GM19452 (cell line): ENCODE results near the gene PHOX2A.

Source experiments
- ATAC-seq: cut with Tn5 transposase; IDR thresholded peaks from one replicate; pipeline ENCODE4 v1.9.1; 2021; ENCODE audit not compliant: unreplicated experiment

Gene PHOX2A

GRCh38 chr11:72189455-72190250, 54.3 kb downstream of the PHOX2A start:
- ATAC-seq, result no peak
